ENCODE measurements around the gene ZFP92.

- no peak for TF ChIP-seq CTCF (IDR thresholded peaks at IDR 0.05; ENCODE audit: insufficient read depth, low read length, poor library complexity, severe bottlenecking)
- TF ChIP-seq EZH2phosphoT487 (conservative IDR thresholded peaks at IDR 0.05; ENCODE audit: low read length) = no peak
Observed at GRCh38 chrX:153387345-153387744, 23.9 kb upstream of the ZFP92 start.

Measured in SU-DHL-6 (cell line).